Measurements from ENCODE around the gene PCNP. TPM values are rescaled to one million over a fixed set of nuclear protein-coding genes. Genes with fewer than 3 reads are reported as not detected.
"Not testable (repeated sequence)": the region's sequence is repeated elsewhere in the genome, so short reads cannot be mapped to it uniquely, and the experiment has no call there.

PCNP gene
- total RNA-seq, 1 experiment from 2014 or later: 216 TPM

DNA sequence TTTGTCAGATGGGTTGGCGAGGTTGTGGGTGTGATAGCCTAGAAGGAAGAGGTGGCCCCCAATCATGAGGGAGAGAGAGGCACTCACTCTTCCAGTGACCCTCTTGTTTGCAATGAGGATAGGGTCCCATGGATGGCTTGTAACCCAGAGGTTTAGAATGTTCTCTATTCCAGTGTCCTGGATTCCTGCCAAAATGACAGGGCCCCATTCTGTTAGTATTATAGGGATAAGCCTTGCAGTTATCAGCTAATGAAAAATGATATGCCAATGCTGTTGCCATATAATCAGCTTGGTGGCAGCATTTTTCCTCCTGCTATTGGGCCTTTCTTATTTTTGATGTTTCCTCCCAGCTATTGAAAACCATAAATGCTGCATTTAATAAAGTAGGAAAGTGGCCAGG, 37.7 kb upstream of the PCNP start:
- Histone ChIP-seq H2BK5ac (ENCODE audit: insufficient read length, low read length) (no peak overlapping the region), H3K14ac (ENCODE audit: insufficient read depth, low read length) (no peak overlapping the region), H3K9me3 (ENCODE audit: control insufficient read depth, low read depth, low read length) (no peaks in the 10 kb centered on the region), H4K91ac (ENCODE audit: insufficient read length, low read depth, low read length) (no peak overlapping the region), H4K5ac (ENCODE audit: insufficient read length, low read depth, low read length) (no peak overlapping the region), H3K79me2 (ENCODE audit: insufficient read depth, low read length) (no peaks in the 10 kb centered on the region), H3K4ac (ENCODE audit: low read depth, low read length) (no peak overlapping the region), H3K23ac (ENCODE audit: insufficient read length, low read depth, low read length) (no peak overlapping the region), H3K27ac (ENCODE audit: insufficient read length, low read depth, low read length) (no peak overlapping the region), H3K9ac (ENCODE audit: extremely low read depth, insufficient read length, low read length) (no peak overlapping the region), H3K4me1 (ENCODE audit: insufficient read depth, low read length) (no peaks in the 10 kb centered on the region; the same call in 1 of the 2 replicates), H2AK5ac (ENCODE audit: insufficient read length, low read length) (no peak overlapping the region), H2BK12ac (ENCODE audit: insufficient read length, low read depth, low read length) (no peak overlapping the region), H3K23me2 (ENCODE audit: insufficient read length, low read depth, low read length, poor library complexity, severe bottlenecking) (no peaks in the 10 kb centered on the region), H4K8ac (replicated peaks; ENCODE audit: insufficient read length, low read depth, low read length) (no peak overlapping the region), H2BK15ac (ENCODE audit: low read depth, low read length) (no peak overlapping the region), H2BK120ac (ENCODE audit: low read depth, low read length, poor library complexity, severe bottlenecking) (no peak overlapping the region), H3K79me1 (ENCODE audit: insufficient read depth, low read depth, low read length, poor library complexity, severe bottlenecking) (no peaks in the 10 kb centered on the region), H2AFZ (ENCODE audit: low read length) (no peak overlapping the region), H3K56ac (ENCODE audit: insufficient read length, low read depth, low read length) (no peak overlapping the region), H3K18ac (ENCODE audit: insufficient read length, low read depth, low read length) (no peak overlapping the region), H4K20me1 (ENCODE audit: control insufficient read depth, insufficient read depth, insufficient read length) (no peaks in the 10 kb centered on the region), H3K4me2 (ENCODE audit: insufficient read depth, insufficient read length, low read length) (no peak overlapping the region), H3T11ph (ENCODE audit: low read length) (no peak overlapping the region), H3K27me3 (ENCODE audit: insufficient read depth, low read length) (no peaks in the 10 kb centered on the region), H2BK20ac (ENCODE audit: low read depth, low read length, poor library complexity, severe bottlenecking) (no peak overlapping the region)
- peaks cover 3% of the 10 kb centered on the region for H3K27me3 Mint-ChIP-seq (ENCODE audit: low read depth)
- DNase-seq: no peak
- H3K4me3 Mint-ChIP-seq: no peak overlapping the region
- no peak overlapping the region; a peak in 1 of 7 replicates for H3K27ac Mint-ChIP-seq
- H3K36me3 Mint-ChIP-seq (ENCODE audit: insufficient read depth in 1 of 3, low read depth in 3 of 3): peaks cover 0 to 13% (median 5%) of the 10 kb centered on the region in 3 experiments; a peak in 4 of 7 replicates
- H3K9me3 Mint-ChIP-seq: peaks cover 17 to 20% of the 10 kb centered on the region in 2 experiments
- no CpG with 5 or more reads among the region's 1 CpG for WGBS (ENCODE audit: extremely low coverage, insufficient read length, low lambda C conversion rate)
- H3K4me1 Mint-ChIP-seq: peaks cover 13 to 15% of the 10 kb centered on the region in 2 experiments
- TF ChIP-seq, protein P1, sequence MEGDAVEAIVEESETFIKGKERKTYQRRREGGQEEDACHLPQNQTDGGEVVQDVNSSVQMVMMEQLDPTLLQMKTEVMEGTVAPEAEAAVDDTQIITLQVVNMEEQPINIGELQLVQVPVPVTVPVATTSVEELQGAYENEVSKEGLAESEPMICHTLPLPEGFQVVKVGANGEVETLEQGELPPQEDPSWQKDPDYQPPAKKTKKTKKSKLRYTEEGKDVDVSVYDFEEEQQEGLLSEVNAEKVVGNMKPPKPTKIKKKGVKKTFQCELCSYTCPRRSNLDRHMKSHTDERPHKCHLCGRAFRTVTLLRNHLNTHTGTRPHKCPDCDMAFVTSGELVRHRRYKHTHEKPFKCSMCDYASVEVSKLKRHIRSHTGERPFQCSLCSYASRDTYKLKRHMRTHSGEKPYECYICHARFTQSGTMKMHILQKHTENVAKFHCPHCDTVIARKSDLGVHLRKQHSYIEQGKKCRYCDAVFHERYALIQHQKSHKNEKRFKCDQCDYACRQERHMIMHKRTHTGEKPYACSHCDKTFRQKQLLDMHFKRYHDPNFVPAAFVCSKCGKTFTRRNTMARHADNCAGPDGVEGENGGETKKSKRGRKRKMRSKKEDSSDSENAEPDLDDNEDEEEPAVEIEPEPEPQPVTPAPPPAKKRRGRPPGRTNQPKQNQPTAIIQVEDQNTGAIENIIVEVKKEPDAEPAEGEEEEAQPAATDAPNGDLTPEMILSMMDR (conservative IDR thresholded peaks at IDR 0.05): no peak

DNA sequence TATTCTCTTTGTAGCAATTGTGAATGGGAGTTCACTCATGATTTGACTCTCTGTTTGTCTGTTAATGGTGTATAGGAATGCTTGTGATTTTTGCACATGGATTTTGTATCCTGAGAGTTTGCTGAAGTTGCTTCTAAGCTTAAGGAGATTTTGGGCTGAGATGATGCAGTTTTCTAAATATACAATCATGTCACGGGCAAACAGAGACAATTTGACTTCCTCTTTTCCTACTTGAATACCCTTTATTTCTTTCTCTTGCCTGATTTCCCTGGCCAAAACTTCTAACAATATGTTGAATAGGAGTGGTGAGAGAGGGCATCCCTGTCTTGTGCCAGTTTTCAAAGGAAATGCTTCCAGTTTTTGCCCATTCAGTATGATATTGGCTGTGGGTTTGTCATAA, 37.0 kb upstream of the PCNP start:
- H3K4me1 ChIP-seq (ENCODE audit: insufficient read depth, low read length); H3K27me3 Mint-ChIP-seq (ENCODE audit: low read depth); H2BK20ac ChIP-seq (ENCODE audit: low read depth, low read length, poor library complexity, severe bottlenecking); H2BK12ac ChIP-seq (ENCODE audit: insufficient read length, low read depth, low read length); H2BK120ac ChIP-seq (ENCODE audit: low read depth, low read length, poor library complexity, severe bottlenecking); H3K79me2 ChIP-seq (ENCODE audit: insufficient read depth, low read length); H3K4me1 Mint-ChIP-seq; H3K4me3 Mint-ChIP-seq; H3K4ac ChIP-seq (ENCODE audit: low read depth, low read length); H3K9ac ChIP-seq (ENCODE audit: extremely low read depth, insufficient read length, low read length); H3K27ac Mint-ChIP-seq; DNase-seq; H4K91ac ChIP-seq (ENCODE audit: insufficient read length, low read depth, low read length); H3K14ac ChIP-seq (ENCODE audit: insufficient read depth, low read length); H3K4me2 ChIP-seq (ENCODE audit: insufficient read depth, insufficient read length, low read length); H3K27me3 ChIP-seq (ENCODE audit: insufficient read depth, low read length); H2AK5ac ChIP-seq (ENCODE audit: insufficient read length, low read length); H3T11ph ChIP-seq (ENCODE audit: low read length); H2BK5ac ChIP-seq (ENCODE audit: insufficient read length, low read length); H2AFZ ChIP-seq (ENCODE audit: low read length); H4K8ac ChIP-seq (replicated peaks; ENCODE audit: insufficient read length, low read depth, low read length); H3K27ac ChIP-seq (ENCODE audit: insufficient read length, low read depth, low read length); H3K18ac ChIP-seq (ENCODE audit: insufficient read length, low read depth, low read length); H3K9me3 ChIP-seq (ENCODE audit: control insufficient read depth, low read depth, low read length); H3K56ac ChIP-seq (ENCODE audit: insufficient read length, low read depth, low read length); H4K5ac ChIP-seq (ENCODE audit: insufficient read length, low read depth, low read length); H3K23ac ChIP-seq (ENCODE audit: insufficient read length, low read depth, low read length); H4K20me1 ChIP-seq (ENCODE audit: control insufficient read depth, insufficient read depth, insufficient read length); H3K79me1 ChIP-seq (ENCODE audit: insufficient read depth, low read depth, low read length, poor library complexity, severe bottlenecking); H2BK15ac ChIP-seq (ENCODE audit: low read depth, low read length); H3K23me2 ChIP-seq (ENCODE audit: insufficient read length, low read depth, low read length, poor library complexity, severe bottlenecking): not testable (repeated sequence)
- WGBS (ENCODE audit: extremely low coverage, insufficient read length, low lambda C conversion rate): no CpG with 5 or more reads among the region's 1 CpG
- peaks cover 19 to 27% of the 10 kb centered on the region in 2 experiments for H3K9me3 Mint-ChIP-seq
- H3K36me3 Mint-ChIP-seq (ENCODE audit: insufficient read depth in 1 of 3, low read depth in 3 of 3): peaks cover 3 to 14% (median 5%) of the 10 kb centered on the region in 3 experiments; a peak in 5 of 7 replicates

All from H9 (cell line).